ENCODE data around the gene PHF21B.
"Not testable (repeated sequence)": the region's sequence is repeated elsewhere in the genome, so short reads cannot be mapped to it uniquely, and the experiment has no call there.

PHF21B gene

GRCh38 chr22:44931077-44931540, 78.7 kb downstream of the PHF21B start:
- no peak for DNase-seq

- no peak for DNase-seq
Measured at GRCh38 chr22:44930711-44931035, 79.1 kb downstream of the PHF21B start.

- DNase-seq, result peak; percentile 78
Measured at GRCh38 chr22:44930016-44930710, 79.6 kb downstream of the PHF21B start.

GRCh38 chr22:44929359-44930015, 80.3 kb downstream of the PHF21B start:
- no peak for DNase-seq

GRCh38 chr22:44928711-44929358, 81.0 kb downstream of the PHF21B start:
- peak; percentile 23 for DNase-seq

- DNase-seq, result no peak
Measured at GRCh38 chr22:44928136-44928463, 81.7 kb downstream of the PHF21B start.

GRCh38 chr22:44927463-44928135, 82.2 kb downstream of the PHF21B start:
- DNase-seq, result no peak

- no peak for DNase-seq
Measured at GRCh38 chr22:44926491-44927415, 83.1 kb downstream of the PHF21B start.

- DNase-seq, result no peak
Measured at GRCh38 chr22:44926124-44926475, 83.7 kb downstream of the PHF21B start.

GRCh38 chr22:44925465-44926123, 84.2 kb downstream of the PHF21B start:
- DNase-seq, result no peak

- no peak for DNase-seq
Measured at GRCh38 chr22:44924710-44925109, 85.1 kb downstream of the PHF21B start.

GRCh38 chr22:44924098-44924497, 85.7 kb downstream of the PHF21B start:
- DNase-seq, result no peak

- DNase-seq, result not testable (repeated sequence)
Measured at GRCh38 chr22:44921766-44922165, 88.0 kb downstream of the PHF21B start.

GRCh38 chr22:44920183-44920582, 89.6 kb downstream of the PHF21B start:
- no peak for DNase-seq

GRCh38 chr22:44919691-44920090, 90.1 kb downstream of the PHF21B start:
- DNase-seq, result no peak

GRCh38 chr22:44918925-44919392, 90.8 kb downstream of the PHF21B start:
- DNase-seq, result no peak

GRCh38 chr22:44918166-44918924, 91.5 kb downstream of the PHF21B start:
- no peak for DNase-seq

GRCh38 chr22:44917372-44918165, 92.2 kb downstream of the PHF21B start:
- DNase-seq, result no peak

GRCh38 chr22:44916281-44917231, 93.2 kb downstream of the PHF21B start:
- no peak for DNase-seq
